GM19468 (cell line): ENCODE data around the gene HPS5.
A peak's percentile ranks its signal among the peaks of the same experiment; 100 is the strongest.

Experiments
- ATAC-seq: cut with Tn5 transposase; IDR thresholded peaks from one replicate; pipeline ENCODE4 v1.9.1; 2021; ENCODE audit warnings: mild to moderate bottlenecking, moderate library complexity, moderate number of reproducible peaks; ENCODE audit not compliant: unreplicated experiment; ENCODE audit errors: extremely low read depth

HPS5 gene

DNA sequence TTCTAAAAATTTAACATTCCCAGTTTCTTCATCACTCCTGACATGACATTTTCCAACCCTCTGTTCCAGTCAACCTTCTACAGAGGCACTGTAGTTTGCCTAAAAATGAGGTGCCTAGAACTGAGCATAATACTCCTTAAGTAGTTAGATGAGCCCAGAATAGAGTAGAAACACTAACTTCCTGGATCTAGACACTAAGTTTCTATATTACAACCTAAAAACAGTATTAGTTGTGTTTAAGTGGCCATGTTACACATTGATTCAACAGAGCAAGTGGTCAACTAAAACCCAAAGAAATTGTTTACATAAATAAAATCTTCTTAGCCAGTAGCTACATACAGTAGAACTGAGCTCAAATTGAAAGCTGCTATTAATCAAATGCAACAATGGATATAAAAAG, 1.3 kb downstream of the HPS5 start:
- ATAC-seq = no peak

DNA sequence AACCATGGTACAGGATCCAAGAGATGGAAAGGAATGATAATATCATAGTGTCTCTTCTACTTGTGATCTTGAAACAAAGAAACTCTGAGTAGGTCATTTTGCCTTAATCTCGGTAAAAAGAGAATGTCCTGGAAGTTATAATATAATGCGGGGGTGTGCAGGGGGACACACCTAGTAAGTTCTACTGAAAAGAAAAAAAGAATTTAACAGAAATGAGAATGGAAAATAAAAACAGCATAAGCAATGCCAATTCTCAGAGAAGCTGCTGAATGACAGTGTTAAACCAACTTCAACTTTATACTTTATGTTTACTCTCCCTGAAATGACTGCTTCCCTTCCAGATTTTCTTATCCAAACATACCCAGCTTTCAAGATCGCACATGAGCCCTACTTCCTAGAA, 2.0 kb downstream of the HPS5 start:
- ATAC-seq = no peak

DNA sequence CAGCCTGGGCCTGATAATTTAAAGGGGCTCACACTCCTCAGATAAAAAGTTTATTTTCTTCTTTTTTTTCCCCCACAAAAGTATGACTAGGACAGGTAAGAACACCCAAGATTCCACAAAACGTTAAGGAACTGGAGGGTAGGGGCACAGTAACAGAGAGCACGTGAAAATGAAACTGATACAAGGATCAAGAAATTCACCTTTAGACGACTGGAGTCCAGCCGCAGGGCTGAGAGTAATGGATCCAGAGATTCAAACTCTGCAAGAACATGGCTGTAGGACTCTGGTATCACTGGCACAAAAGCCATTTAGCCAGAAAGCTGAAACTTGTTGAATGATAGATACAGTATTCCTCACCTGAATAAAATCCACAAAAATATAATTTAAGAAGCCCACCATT, 4.4 kb downstream of the HPS5 start:
- no peak for ATAC-seq

DNA sequence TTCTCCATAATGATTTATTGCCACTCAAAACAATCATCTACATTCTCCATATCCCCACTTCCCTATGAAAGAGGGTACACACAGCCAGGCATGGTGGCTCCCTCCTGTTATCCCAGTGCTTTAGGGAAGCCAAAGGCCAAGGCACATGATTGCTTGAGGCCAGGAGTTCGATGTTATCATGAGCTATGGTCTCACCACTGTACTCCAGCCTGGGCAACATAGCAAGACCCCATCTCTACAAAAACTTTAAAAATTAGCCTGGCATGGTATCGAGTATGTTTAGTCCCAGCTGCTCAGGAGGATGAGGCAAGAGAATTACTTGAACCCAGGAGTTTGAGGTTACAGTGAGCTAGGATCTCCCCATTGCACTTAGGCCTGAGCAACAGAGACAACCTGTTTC, 6.0 kb downstream of the HPS5 start:
- no peak for ATAC-seq

DNA sequence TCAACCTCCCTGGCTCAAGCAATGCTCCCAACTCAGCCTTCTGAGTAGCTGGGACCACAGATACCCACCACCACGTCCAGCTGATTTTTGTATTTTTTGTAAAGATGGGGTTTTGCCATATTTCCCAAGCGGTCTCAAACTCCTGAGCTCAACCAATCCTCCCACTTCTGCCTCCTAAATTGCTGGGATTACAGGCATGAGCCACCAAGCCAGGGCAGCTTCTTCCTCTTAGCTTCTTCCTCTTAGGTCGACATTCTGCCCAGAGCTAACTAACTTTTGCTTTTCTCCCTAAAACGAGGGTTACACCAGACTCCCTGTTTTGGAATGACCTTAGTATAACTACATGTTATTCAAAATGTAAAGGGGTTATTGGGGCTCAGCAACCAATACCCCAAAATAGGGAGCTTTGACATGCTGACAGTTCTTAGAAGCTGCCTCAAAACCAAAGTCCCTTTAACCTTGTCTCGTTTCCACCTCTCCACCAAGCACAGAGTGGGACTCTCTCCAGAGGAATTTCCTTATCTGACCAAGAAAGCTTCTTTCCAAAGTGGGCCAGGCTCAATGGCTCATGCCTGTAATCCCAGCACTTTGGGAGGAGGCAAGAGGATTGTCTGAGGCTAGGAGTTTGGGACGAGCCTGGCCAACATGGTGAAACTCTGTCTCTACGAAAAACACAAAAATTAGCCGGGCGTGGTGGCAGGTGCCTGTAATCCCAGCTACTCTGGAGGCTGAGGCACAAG, 7.0 kb downstream of the HPS5 start:
- no peak for ATAC-seq

DNA sequence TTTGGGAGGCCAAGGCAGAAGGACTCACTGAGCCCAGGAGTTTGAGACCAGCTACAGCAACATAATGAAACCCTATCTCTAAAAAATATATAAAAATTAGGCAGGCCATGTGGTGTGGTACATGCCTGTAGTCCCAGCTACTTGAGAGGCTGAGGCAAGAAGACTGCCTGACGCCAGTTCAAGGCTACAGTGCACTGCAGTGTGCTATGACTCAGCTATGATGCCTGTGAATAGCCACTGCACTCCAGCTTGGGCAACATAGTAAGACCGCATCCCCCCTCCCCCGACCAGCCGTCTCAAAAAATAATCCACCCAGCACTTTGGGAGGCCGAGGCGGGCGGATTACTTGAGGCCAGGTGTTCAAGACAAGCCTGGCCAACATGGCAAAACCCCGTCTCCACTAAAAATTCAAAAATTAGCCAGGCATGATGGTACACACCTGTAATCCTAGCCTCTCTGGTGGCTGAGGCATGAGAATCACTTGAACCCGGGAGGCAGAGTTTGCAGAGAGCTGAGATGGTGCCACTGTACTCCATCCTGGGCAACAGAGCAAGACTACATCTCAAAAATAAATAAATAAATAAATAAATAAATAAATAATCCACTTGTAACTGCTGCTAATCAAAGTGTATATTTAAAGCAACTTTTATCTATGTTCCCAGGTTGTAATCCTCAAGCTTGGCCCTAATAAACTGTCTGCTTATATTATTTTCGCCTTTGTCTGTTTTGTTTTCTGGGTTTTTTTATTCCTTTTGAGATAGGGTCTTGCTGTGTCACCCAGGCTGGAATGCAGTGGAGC, 7.8 kb downstream of the HPS5 start:
- no peak for ATAC-seq

DNA sequence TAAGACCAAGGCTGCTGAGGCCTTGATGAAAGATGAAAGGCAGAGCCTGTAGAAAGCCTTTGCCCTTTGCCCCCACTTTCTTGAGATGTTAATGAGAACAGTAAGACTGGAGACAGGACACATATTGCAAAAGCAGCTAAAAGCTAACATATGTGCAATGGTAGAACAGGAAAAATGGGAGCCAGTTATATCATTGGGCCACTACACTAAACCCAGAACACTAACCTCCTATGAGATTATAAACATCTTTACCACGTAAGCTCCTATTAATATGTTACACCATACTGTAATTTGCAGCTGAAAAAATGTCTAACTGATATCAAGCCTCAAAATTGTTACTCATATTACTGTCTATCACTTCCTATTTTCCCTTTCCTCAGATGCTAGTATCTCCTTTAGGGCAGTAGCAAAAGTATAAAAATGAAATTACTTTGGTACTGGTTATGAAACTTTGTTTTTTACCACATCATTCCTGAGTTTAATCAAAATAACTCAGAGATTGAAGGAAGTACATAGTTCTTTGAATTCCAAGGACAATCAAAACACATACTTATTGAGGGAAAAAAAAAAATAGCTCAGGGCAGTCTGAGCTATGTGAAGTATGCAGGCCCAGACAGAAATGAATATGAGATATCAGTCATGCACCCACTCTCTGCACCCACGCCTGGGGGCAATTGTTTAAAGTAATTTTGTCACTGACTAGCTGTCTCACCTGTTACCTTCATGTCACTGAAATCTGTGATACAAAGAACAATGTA, 9.1 kb downstream of the HPS5 start:
- no peak for ATAC-seq

DNA sequence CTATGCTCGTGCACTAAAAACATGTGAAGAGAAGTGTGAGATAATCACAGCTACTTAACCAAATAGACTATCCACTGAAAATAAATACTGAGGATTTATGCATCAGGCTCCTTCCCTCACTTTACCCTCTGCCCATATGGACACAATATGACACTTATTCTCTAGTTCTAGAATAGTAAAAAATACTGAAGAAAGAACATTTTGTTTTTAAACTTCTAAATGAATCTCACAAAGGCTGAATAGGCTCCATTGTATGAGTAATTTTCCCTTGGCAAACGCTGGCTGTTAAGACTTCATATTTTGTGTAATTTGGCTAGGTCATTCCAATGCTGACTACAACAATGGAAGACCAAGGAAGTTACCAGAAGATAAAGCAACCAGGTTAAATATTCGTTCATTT, 9.9 kb downstream of the HPS5 start:
- ATAC-seq = no peak

DNA sequence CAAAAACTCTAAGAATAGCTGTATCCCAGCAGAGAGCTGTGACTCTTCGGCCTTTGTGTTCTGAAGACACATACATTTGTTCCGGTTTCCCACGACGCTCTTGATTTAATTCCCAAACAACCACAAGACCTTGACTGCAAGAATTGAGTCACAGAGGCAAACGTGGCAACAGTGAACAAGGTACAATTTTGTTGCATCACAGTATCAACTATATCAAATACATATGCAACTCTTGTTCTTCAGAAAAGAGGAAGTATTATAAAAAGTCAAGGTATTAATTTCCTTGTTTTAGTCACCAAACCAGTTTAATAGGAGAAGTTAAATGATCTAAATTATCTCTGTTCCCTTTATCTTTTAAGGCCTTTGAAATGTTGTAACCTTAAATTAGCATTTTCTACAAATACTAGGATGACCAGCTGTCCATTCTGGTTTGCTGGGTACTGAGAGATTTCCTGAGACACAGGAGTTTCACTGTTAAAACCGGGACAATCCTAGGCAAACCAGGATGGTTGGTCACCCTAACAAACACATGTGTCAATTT, 11.1 kb downstream of the HPS5 start:
- ATAC-seq = no peak

DNA sequence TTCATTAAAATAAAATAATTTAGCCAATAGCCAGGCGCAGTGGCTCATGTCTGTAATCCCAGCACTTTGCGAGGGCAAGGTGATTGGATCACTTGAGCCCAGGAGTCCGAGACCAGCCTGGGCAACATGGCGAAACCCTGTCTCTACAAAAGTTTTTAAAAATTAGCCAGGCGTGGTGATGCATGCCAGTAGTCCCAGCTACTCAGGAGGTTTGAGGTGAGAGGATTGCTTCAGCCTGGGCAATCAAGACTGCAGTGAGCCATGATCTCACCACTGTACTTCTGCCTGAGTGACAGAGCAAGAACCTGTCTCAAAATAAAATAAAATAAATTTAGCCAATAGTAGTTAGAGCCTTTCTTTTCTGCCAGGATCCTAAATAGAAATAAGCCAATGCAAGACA, 12.2 kb downstream of the HPS5 start:
- no peak for ATAC-seq

DNA sequence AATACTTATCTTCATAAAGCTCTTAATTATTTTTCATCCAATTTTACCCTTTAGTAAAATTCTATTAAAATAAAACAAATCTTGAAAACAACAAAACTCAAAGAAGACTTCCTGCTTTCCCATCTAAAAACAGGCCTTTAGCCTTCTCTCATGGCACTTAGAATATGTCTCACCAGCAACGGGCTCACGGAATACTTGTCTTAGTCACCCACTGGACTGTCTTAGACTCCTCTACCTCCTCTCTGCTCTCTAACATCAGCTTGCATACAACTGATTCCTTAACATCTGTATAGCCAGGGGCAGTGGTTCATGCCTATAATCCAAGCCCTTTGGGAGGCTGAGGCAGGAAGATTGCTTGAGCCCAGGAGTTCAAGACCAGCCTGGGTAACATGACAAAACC, 13.7 kb downstream of the HPS5 start:
- ATAC-seq = no peak

DNA sequence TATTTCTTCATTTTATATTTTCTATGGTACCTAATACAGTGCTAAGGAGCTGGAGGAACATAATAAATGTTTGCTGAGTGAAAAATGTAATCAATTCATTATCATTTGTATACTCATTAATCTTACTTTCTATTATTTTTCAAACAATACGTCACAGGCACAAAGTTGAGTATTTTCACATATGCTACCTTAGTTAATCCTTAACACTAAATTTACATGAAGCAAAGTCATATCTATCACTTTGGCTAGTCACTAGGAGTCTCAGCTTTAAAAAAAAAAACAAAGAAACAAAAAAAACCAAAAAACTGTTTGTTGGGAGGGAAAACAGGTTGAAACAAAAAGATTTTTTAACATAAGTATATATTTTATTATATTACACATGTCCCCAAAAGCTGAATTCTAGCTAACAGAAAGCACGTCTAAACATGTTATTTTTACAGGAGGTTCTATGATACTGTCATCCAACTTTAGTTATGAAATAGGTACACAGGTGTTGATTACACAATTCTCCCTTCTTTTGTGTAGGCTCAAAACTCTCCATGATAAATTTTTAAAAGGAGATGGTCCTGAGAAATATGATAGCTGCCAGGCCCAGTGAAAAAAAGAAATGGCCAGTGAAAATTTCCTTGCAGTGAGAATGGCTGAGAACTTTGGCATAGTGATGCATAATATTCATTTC, 14.3 kb downstream of the HPS5 start:
- ATAC-seq = no peak

DNA sequence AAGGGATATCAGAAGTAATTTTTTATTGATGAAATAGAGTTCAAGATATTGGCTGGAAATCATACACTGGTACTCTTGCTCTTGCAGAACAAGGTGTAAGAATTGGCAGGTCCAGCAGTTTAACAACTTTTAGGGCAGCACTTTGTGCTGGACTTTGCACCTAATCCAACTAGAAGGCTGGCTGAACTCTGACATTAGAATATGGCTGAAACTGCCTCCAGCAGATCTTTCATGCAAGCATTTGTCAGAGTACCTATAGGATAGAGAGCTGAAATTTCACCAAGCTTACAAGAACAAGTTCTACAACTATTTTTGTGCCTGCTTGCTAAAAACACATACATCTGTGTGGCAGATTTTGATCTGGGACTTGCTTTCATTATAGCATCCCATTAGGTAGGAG, 17.2 kb downstream of the HPS5 start:
- no peak for ATAC-seq

DNA sequence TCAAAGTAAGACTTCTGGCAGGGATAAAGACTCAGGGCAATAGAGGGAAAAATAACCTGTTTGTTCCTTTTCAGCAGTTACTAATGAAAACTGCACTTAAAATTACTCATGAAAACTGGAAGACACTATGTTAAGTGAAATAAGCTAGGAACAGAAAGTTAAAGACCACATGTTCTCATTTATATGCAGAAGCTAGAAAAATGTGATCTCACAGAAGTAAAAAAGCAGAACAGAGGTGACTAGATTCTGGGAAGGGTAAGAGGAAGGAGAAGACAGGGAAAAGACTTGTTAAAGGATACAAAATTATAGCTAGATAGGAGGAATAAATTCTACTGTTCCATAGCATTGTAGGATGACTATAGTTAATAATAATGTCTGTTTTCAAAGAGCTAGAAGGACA, 22.2 kb downstream of the HPS5 start:
- ATAC-seq = no peak

DNA sequence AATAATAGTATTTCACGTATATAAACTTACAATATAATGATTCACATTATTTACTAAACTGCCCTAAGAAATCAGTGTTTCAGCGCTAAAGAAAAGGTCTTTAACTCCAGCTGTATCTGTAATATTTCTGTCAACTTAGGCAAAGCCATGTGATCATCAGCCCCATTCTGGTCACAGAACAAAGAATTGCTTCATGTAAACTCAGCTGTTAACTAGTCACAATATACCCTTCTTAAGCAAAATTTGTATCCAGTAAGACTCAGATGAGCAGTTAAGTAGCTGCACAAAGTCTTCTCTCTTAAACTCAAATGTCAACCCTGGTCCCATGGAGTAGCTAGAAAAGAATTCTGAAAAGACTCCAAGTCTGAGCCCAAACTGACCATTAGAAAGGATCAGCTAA, 26.6 kb downstream of the HPS5 start:
- ATAC-seq = no peak

DNA sequence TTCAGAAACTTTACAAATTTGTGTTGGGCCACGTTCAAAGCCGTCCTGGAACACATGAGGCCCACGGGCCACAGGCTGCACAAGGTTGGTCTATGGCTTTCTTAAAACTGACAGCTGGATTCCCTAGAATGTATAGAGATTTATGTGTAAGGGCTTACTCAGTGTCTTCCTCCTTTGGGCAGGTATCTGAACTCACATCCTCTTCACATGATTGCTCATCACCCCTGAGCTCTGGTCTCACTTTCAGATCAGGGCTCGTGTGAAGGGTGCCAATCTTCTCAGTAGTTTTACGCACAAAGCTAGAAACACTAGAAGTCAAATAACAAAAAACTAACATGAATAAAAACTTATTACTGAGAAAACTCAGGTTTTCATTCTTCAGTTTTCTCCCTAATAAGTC, 27.1 kb downstream of the HPS5 start:
- ATAC-seq = no peak

DNA sequence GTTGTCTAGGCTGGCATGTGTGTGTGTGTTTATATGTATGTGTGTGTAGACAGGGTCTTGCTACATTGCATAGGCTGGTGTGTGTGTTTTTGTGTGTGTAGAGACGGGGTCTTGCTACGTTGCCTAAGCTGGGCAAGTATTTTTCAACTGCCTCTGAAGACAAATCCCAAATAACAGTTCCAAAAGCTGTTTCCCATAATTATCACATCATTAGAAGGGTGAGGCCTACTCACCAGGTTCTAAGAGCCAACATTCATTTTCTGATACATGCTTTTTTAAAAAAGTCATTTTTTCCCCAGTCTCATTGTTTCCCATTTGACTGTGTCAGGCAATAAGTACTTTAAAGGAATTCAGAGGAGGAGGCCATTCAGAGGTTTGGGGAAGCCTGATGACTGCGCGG, 33.0 kb downstream of the HPS5 start:
- no peak for ATAC-seq

DNA sequence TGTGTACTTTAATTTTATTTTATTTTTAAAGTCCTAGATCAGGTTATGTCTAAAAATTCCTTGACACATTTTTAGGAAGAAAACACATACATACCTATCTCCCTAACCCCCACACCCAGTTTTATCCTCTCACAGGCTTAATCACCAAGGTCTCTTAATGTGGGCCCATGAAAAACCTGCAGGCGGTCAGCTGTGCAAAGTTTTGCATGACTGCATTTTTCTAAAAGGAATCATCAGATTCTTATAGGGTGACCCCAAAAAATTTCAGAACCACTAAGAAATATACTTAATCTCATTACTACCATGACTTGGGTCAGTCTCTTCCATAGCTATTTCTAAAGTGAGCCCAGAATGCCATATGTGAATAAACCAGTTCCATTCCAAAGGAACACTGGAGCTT, 36.1 kb downstream of the HPS5 start:
- ATAC-seq = no peak

DNA sequence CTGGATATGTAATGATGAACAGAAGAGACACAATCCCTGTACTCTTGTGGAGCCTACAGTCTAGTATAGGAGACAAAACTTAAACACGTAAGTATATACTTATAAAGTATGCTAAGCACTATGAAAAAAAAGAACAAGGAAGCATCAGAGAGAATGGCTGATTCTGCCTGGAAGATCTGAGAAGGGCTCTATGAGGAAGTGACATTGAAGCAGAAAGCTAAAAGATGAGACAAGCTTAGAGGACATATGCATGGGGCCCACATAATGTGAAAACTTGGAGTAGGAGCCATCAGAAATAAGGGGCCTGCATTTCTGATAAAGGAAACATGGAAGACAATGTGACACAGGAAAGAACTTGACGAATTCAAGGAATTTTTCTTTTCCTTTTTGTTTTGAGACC, 39.3 kb downstream of the HPS5 start:
- no peak for ATAC-seq

DNA sequence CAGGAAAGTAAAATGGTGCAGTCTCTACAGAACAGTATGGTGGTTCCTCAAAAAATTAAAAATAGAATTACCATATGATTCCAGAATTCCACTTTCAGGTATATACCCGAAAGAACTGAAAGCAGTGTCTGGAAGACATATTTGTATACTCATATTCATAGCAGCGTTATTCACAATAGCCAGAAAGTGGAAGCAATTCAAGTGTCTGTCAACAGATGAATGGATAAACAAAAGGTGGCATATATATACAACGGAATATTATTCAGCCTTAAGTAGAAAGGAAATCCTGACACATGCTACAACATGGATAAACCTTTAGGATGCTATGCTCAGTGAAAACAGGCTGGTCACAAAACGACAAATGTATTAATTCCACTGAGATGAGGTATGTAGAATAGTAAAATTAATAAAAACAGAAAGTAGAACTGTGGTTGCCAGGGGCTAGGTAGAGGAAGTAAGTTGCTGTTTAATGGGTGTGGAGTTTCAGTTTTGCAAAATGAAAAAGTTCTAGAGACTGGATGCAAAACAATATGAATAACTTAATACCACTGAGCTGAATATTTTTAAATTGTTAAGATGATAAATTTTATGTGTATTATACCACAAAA, 41.4 kb downstream of the HPS5 start:
- peak; percentile 76 for ATAC-seq
